ENCODE results near the gene CDHR3. TPM values are rescaled to one million over a fixed set of nuclear protein-coding genes. Genes with fewer than 3 reads are reported as not detected.

The CDHR3 gene
- total and polyA plus RNA-seq, 2 of the 8 experiments (the other 6 are each of a cell fraction or from before 2014, with no cell fraction given), result 6.4 to 6.8 TPM

GRCh38 chr7:106049139-106049752 lies 86.2 kb downstream of the CDHR3 start:
- Histone ChIP-seq H4K5ac (ENCODE audit: insufficient read length, low read depth, low read length) (no peak overlapping the region), H4K20me1 (replicated peaks in 1 of 2; ENCODE audit: control insufficient read depth in 1 of 2, insufficient read depth in 2 of 2, low read length in 2 of 2) (no peaks in the 10 kb centered on the region), H3K27me3 (replicated peaks in 1 of 4; ENCODE audit: control insufficient read depth in 3 of 4, extremely low read depth in 1 of 4, insufficient read depth in 3 of 4, low read length in 3 of 4) (no peaks in the 10 kb centered on the region), H2BK12ac (ENCODE audit: low read depth, low read length) (no peak overlapping the region), H2BK120ac (replicated peaks; ENCODE audit: low read depth, low read length) (no peak overlapping the region), H3K4me3 (ENCODE audit: extremely low read depth in 1 of 4, insufficient read depth in 2 of 4, low read depth in 3 of 4, low read length in 4 of 4) (no peak overlapping the region), H2BK20ac (ENCODE audit: low read length) (no peak overlapping the region), H3K79me1 (ENCODE audit: low read depth, low read length) (no peaks in the 10 kb centered on the region), H2AK5ac (ENCODE audit: low read depth, low read length) (no peak overlapping the region), H3K4me1 (replicated peaks in 1 of 4; ENCODE audit: control insufficient read depth in 3 of 4, insufficient read depth in 4 of 4, low read length in 3 of 4) (0 out of 7 replicates have a peak, but pooled peaks cover 0 to 4% (median 0%) of the 10 kb centered on the region in 4 experiments), H3K23me2 (ENCODE audit: low read depth, low read length) (no peaks in the 10 kb centered on the region), H4K8ac (ENCODE audit: extremely low read depth, insufficient read depth, low read length) (no peak overlapping the region), H2BK15ac (ENCODE audit: low read length) (no peak overlapping the region), H3K27ac (ENCODE audit: low read depth, low read length) (no peak overlapping the region), H3K18ac (ENCODE audit: extremely low read depth, low read length) (no peak overlapping the region), H3K23ac (ENCODE audit: insufficient read length) (no peak overlapping the region), H2AFZ (ENCODE audit: low read length) (no peak overlapping the region), H3K14ac (ENCODE audit: insufficient read length) (no peak overlapping the region), H3K9me3 (ENCODE audit: insufficient read depth in 2 of 2, low read depth in 1 of 2, low read length in 1 of 2) (no peaks in the 10 kb centered on the region), H3K4me2 (ENCODE audit: insufficient read depth in 1 of 2, low read depth in 2 of 2, low read length in 2 of 2) (no peak overlapping the region), H2BK5ac (ENCODE audit: low read depth, low read length) (no peak overlapping the region), H3K56ac (replicated peaks; ENCODE audit: insufficient read length, low read depth, low read length) (no peak overlapping the region), H4K91ac (replicated peaks; ENCODE audit: insufficient read length, low read length) (no peak overlapping the region), H3K79me2 (ENCODE audit: control insufficient read depth in 1 of 2, insufficient read depth in 2 of 2, low read length in 2 of 2) (no peaks in the 10 kb centered on the region), H3K4ac (replicated peaks; ENCODE audit: insufficient read length, low read depth, low read length) (no peak overlapping the region), H3K9ac (replicated peaks in 1 of 4; ENCODE audit: extremely low read depth in 1 of 4, low read depth in 3 of 4, low read length in 3 of 4) (no peak overlapping the region), H3K36me3 (ENCODE audit: control insufficient read depth in 2 of 4, insufficient read depth in 4 of 4, low read length in 3 of 4) (no peaks in the 10 kb centered on the region)
- DNase-seq (ENCODE audit: low read depth in 1 of 2, low spot score in 2 of 2), result no peak
- POLR2A ChIA-PET (ENCODE audit: partially characterized antibody), result no interaction called here
- CTCF ChIA-PET (ENCODE audit: partially characterized antibody), result interaction anchor here (0.8 to 13.5 kb wide), 12 partner anchors 7 to 442 kb away, joined by 3 to 265 read pairs (median 5); no protein-coding TSS in a partner anchor
- WGBS, 2 experiments (ENCODE audit: extremely low coverage in 1 of 2, insufficient coverage in 1 of 2, insufficient read length in 1 of 2, insufficient replicate concordance in 2 of 2, low coverage in 1 of 2, low lambda C conversion rate in 2 of 2, missing lambda C conversion rate in 1 of 2), result 94% methylated on average over 9 of the region's 9 CpGs; no CpG with 5 or more reads in 1 of the 2 experiments
- no peak for FAIRE-seq
- no peak for TF ChIP-seq POLR2AphosphoS5 (IDR thresholded peaks at IDR 0.05; ENCODE audit: low read depth, low read length)
